GM18861 (cell line): ENCODE data around the gene DNAJC11.
"Not testable (repeated sequence)": the region's sequence is repeated elsewhere in the genome, so short reads cannot be mapped to it uniquely, and the experiment has no call there.

Source experiments
- ATAC-seq: cut with Tn5 transposase; IDR thresholded peaks from one replicate; pipeline ENCODE4 v1.9.1; 2021; ENCODE audit not compliant: unreplicated experiment

DNAJC11 gene

GRCh38 chr1:6701437-6702153 lies at the start of gene DNAJC11:
DNAJC11 (minus strand) TSS chr1:6701816; CDS start chr1:6701800, 16 bp downstream.
- ATAC-seq: peak; percentile 88

GRCh38 chr1:6750490-6750889 lies 48.9 kb upstream of the DNAJC11 start:
- no peak for ATAC-seq

- no peak for ATAC-seq
Measured at GRCh38 chr1:6747674-6748073, 46.1 kb upstream of the DNAJC11 start.

GRCh38 chr1:6745073-6745472 lies 43.5 kb upstream of the DNAJC11 start:
- no peak for ATAC-seq

GRCh38 chr1:6743189-6744101 lies 41.8 kb upstream of the DNAJC11 start:
- ATAC-seq: no peak

- not testable (repeated sequence) for ATAC-seq
Measured at GRCh38 chr1:6742676-6743188, 41.1 kb upstream of the DNAJC11 start.

- ATAC-seq: no peak
Measured at GRCh38 chr1:6738987-6739676, 37.5 kb upstream of the DNAJC11 start.

GRCh38 chr1:6732942-6733341 lies 31.3 kb upstream of the DNAJC11 start:
- no peak for ATAC-seq

- ATAC-seq: no peak
Measured at GRCh38 chr1:6731905-6732304, 30.3 kb upstream of the DNAJC11 start.

- no peak for ATAC-seq
Measured at GRCh38 chr1:6730880-6731279, 29.3 kb upstream of the DNAJC11 start.

- no peak for ATAC-seq
Measured at GRCh38 chr1:6730473-6730872, 28.9 kb upstream of the DNAJC11 start.

GRCh38 chr1:6727535-6727934 lies 25.9 kb upstream of the DNAJC11 start:
- no peak for ATAC-seq

GRCh38 chr1:6726253-6726652 lies 24.6 kb upstream of the DNAJC11 start:
- no peak for ATAC-seq

- ATAC-seq: no peak
Measured at GRCh38 chr1:6724517-6725141, 23.0 kb upstream of the DNAJC11 start.

- ATAC-seq: no peak
Measured at GRCh38 chr1:6723621-6724428, 22.2 kb upstream of the DNAJC11 start.

- no peak for ATAC-seq
Measured at GRCh38 chr1:6711174-6711573, 9.6 kb upstream of the DNAJC11 start.

GRCh38 chr1:6704746-6705145 lies 3.1 kb upstream of the DNAJC11 start:
- no peak for ATAC-seq

- ATAC-seq: no peak
Measured at GRCh38 chr1:6703016-6703415, 1.4 kb upstream of the DNAJC11 start.

- ATAC-seq: peak; percentile 6
Measured at GRCh38 chr1:6700853-6701436, 671 bp downstream of the DNAJC11 start.

- not testable (repeated sequence) for ATAC-seq
Measured at GRCh38 chr1:6699915-6700314, 1.7 kb downstream of the DNAJC11 start.
